GM12878 (cell line): ENCODE data around the gene HPSE2. TPM values are rescaled to one million over a fixed set of nuclear protein-coding genes. Genes with fewer than 3 reads are reported as not detected.

ENCODE experiments used
- ATAC-seq: fragments of 200-7000 bp; cut with Tn5 transposase; 3 replicates; pipeline ENCODE4 v1.9.1; 2020; ENCODE audit warnings: mild to moderate bottlenecking, moderate library complexity
- BruUV-seq: library from RNA; stranded (reverse); fragments of 400-500 nt; replicated peaks from 2 replicates; lab custom pipeline; 2021; lab: Mats Ljungman, UMichigan
- CTCF ChIA-PET: fragments of 300-600 bp; sonication (Branson Sonifier 250); formaldehyde crosslinking; extraction: SDS; loops from one replicate; lab custom pipeline; 2021; ENCODE audit warnings: inconsistent platforms; lab: Yijun Ruan, JAX
- POLR2A ChIA-PET: fragments of 350-600 bp; formaldehyde crosslinking; extraction: SDS; loops from one replicate; lab custom pipeline; 2021; ENCODE audit warnings: inconsistent platforms; lab: Charles Lee
- RAD21 ChIA-PET: fragments of 300-600 bp; sonication (Branson Sonifier 250); formaldehyde crosslinking; loops from one replicate; lab custom pipeline; 2023; ENCODE audit warnings: antibody characterized with exemption; ENCODE audit not compliant: unreplicated experiment; lab: Charles Lee
- SMC1A ChIA-PET: fragments of 300-600 bp; sonication (Branson Sonifier 250); formaldehyde crosslinking; loops from one replicate; lab custom pipeline; 2023; ENCODE audit not compliant: unreplicated experiment, uncharacterized antibody; lab: Charles Lee
- DNase-seq: peaks from one replicate; pipeline ENCODE4 v3.0.0-alpha.2; 2011; ENCODE audit warnings: low read depth, low spot score
- FAIRE-seq: peaks from 3 replicates; lab custom pipeline; 2011; peaks lifted over from hg19 to GRCh38; lab: Jason Lieb, UNC
- H2AFZ ChIP-seq: 2 replicates; pipeline ENCODE4 v1.6.0; 2011; ENCODE audit warnings: low read depth, low read length, control low read depth; ENCODE audit not compliant: control insufficient read depth
- H3K27ac ChIP-seq: 2 replicates; pipeline ENCODE4 v1.5.1; 2011; ENCODE audit warnings: control low read depth; ENCODE audit not compliant: control insufficient read depth, insufficient read depth
- H3K27me3 ChIP-seq, 2 experiments: replicated peaks in 1 of 2; 2 replicates each; pipeline versions ENCODE4 v1.6.0 to v1.6.1; 2011; ENCODE audit warnings: low read length in 1 of 2; ENCODE audit not compliant: control insufficient read depth in 2 of 2, insufficient read depth in 2 of 2
- H3K36me3 ChIP-seq, 2 experiments: 2 replicates each; pipeline ENCODE4 v1.5.1; 2011; ENCODE audit warnings: low read length in 1 of 2; ENCODE audit not compliant: control insufficient read depth in 2 of 2, insufficient read depth in 2 of 2
- H3K4me1 ChIP-seq: 2 replicates; pipeline ENCODE4 v1.6.1; 2011; ENCODE audit warnings: mild to moderate bottlenecking, low read length, moderate library complexity, mixed read lengths; ENCODE audit not compliant: control insufficient read depth, insufficient read depth
- H3K4me2 ChIP-seq: 2 replicates; pipeline ENCODE4 v1.6.0; 2011; ENCODE audit warnings: control low read depth; ENCODE audit not compliant: control insufficient read depth, insufficient read depth
- H3K4me3 ChIP-seq: fragments of 200-600 bp; sonication (generic); 2 replicates; pipeline ENCODE4 v1.5.1; 2016
- H3K79me2 ChIP-seq: 2 replicates; pipeline ENCODE4 v1.6.0; 2011; ENCODE audit warnings: low read length; ENCODE audit not compliant: control insufficient read depth, insufficient read depth
- H3K9ac ChIP-seq: 2 replicates; pipeline ENCODE4 v1.8.0; 2011; ENCODE audit warnings: low read length, control low read depth, mixed read lengths; ENCODE audit not compliant: control insufficient read depth, insufficient read depth
- H3K9me3 ChIP-seq: replicated peaks from 3 replicates; pipeline ENCODE4 v1.5.1; 2011; ENCODE audit warnings: mild to moderate bottlenecking, low read length; ENCODE audit not compliant: control insufficient read depth, insufficient read depth
- H4K20me1 ChIP-seq: 2 replicates; pipeline ENCODE4 v1.6.0; 2011; ENCODE audit not compliant: control insufficient read depth, insufficient read depth
- ATF2 ChIP-seq: IDR thresholded peaks from 2 replicates; pipeline ENCODE4 v1.6.1; 2012; ENCODE audit warnings: low read length, inconsistent platforms
- ATF3 ChIP-seq: IDR thresholded peaks from 2 replicates; pipeline ENCODE4 v1.6.1; 2011; ENCODE audit warnings: low read depth, mild to moderate bottlenecking, low read length, moderate library complexity, borderline replicate concordance; ENCODE audit errors: extremely low read depth
- EGR1 ChIP-seq, 2 experiments: IDR thresholded peaks; 1 replicate in 1 of 2; 2 replicates in 1 of 2; pipeline ENCODE4 v1.6.1; 2011 to 2012; ENCODE audit warnings: low read depth in 2 of 2, low read length in 2 of 2, borderline replicate concordance in 1 of 2, mild to moderate bottlenecking in 1 of 2, moderate library complexity in 1 of 2
- ESRRA ChIP-seq: IDR thresholded peaks from 2 replicates; pipeline ENCODE4 v1.6.1; 2012; ENCODE audit warnings: mild to moderate bottlenecking, low read length, improper control_type of control experiment
- FOXK2 ChIP-seq: fragments of 450-650 bp; IDR thresholded peaks from 2 replicates; pipeline ENCODE4 v1.6.1; 2017; ENCODE audit warnings: mild to moderate bottlenecking, moderate library complexity
- JUND ChIP-seq: IDR thresholded peaks from 2 replicates; pipeline ENCODE4 v1.6.1; 2012; ENCODE audit warnings: low read depth, mild to moderate bottlenecking, low read length, improper control_type of control experiment, moderate library complexity
- KAT2A ChIP-seq: conservative IDR thresholded peaks from 2 replicates; pipeline ENCODE4 v1.6.1; 2011; ENCODE audit warnings: low read depth, low read length; ENCODE audit not compliant: control insufficient read depth
- PRDM15 ChIP-seq: fragments of 450-650 bp; formaldehyde crosslinking; IDR thresholded peaks from 2 replicates; pipeline ENCODE4 v1.4.0; 2020; ENCODE audit warnings: mild to moderate bottlenecking, moderate library complexity
- RAD21 ChIP-seq: IDR thresholded peaks from 2 replicates; pipeline ENCODE4 v1.6.1; 2011; ENCODE audit warnings: mild to moderate bottlenecking, low read depth, low read length, moderate library complexity; ENCODE audit not compliant: insufficient read depth
- REST ChIP-seq: IDR thresholded peaks from 2 replicates; pipeline ENCODE4 v1.6.1; 2012; ENCODE audit warnings: mild to moderate bottlenecking, low read depth, low read length
- SPI1 ChIP-seq: IDR thresholded peaks from 2 replicates; pipeline ENCODE4 v1.6.1; 2011; ENCODE audit warnings: low read depth, mild to moderate bottlenecking, low read length, moderate library complexity, borderline replicate concordance; ENCODE audit not compliant: insufficient read depth
- TAF1 ChIP-seq: IDR thresholded peaks from 2 replicates; pipeline ENCODE4 v1.6.1; 2011; ENCODE audit warnings: mild to moderate bottlenecking, low read depth, low read length, borderline replicate concordance
- ZNF274 ChIP-seq: IDR thresholded peaks from one replicate; pipeline ENCODE4 v1.8.0; 2011; ENCODE audit not compliant: insufficient read length, insufficient read depth
- ZNF622 ChIP-seq: fragments of 450-650 bp; IDR thresholded peaks from 2 replicates; pipeline ENCODE4 v1.6.1; 2017; ENCODE audit warnings: mild to moderate bottlenecking, inconsistent platforms
- WGBS: methylation state at CpG from one replicate; pipeline ENCODE4 v1.1.6; 2016; ENCODE audit warnings: low lambda C conversion rate; ENCODE audit not compliant: insufficient replicate concordance, insufficient coverage; ENCODE audit errors: missing lambda C conversion rate; 5-methylcytosine and 5-hydroxymethylcytosine counted together
- in situ Hi-C: fragments of 300-500 bp; cut with MboI; formaldehyde crosslinking; loops from 9 replicates; pipeline ENCODE4 v1.14.3; 2018; ENCODE audit warnings: mixed read lengths
- intact Hi-C: fragments of 100-400 bp; cut with micrococcal nuclease; formaldehyde crosslinking; loops from one replicate; pipeline ENCODE4 v1.14.2; 2022; ENCODE audit not compliant: unreplicated experiment
- polyA plus RNA-seq, 11 experiments: library from polyadenylated mRNA; depleted of rRNA in 4 of 11; unstranded in 6 of 11; stranded (reverse) in 5 of 11; fragments of >200 nt; fragmentation: Nextera tagmentation in 4 of 11; fragmentation: Illumina TruSeq in 1 of 11; extraction: Ambion mirVana in 4 of 11; extraction: Trizol in 1 of 11; gene quantifications; 1 replicate in 1 of 11; 2 replicates in 10 of 11; pipeline versions ENCODE4 v1.2.1 to v1.2.3, GENCODE V29; 2011 to 2016; ENCODE audit warnings: inconsistent platforms in 2 of 11, missing spikeins in 2 of 11, low read depth in 1 of 11
- total RNA-seq, 4 experiments: library from RNA; depleted of rRNA in 3 of 4; stranded (reverse); fragments of >200 nt in 3 of 4; fragmentation: Illumina TruSeq in 1 of 4; extraction: Trizol in 1 of 4; gene quantifications; 2 replicates each; pipeline versions ENCODE4 v1.2.1 to v1.2.3, GENCODE V29; 2013 to 2021

Gene HPSE2
- total and polyA plus RNA-seq, 10 of the 15 experiments (the other 5 are each of a cell fraction or from before 2014, with no cell fraction given): 0.06 TPM; not detected in 9

GRCh38 chr10:98572594-98572993, 663.1 kb downstream of the HPSE2 start:
- DNase-seq: no peak
- no peaks in the 10 kb centered on the region for H3K79me2 ChIP-seq
- no peaks in the 10 kb centered on the region for H3K9me3 ChIP-seq
- no peak for FAIRE-seq
- in situ Hi-C loops: no loop called here
- WGBS: 12% methylated on average over 5 of the region's 5 CpGs
- H3K27ac ChIP-seq: no peak overlapping the region
- ATAC-seq: no peak
- H3K27me3 ChIP-seq: no peaks in the 10 kb centered on the region
- no peak overlapping the region for H2AFZ ChIP-seq
- BruUV-seq: no TSS peak
- ChIA-PET POLR2A (no interaction called here), RAD21 (no interaction called here), SMC1A (no interaction called here), CTCF (no interaction called here)
- no peak overlapping the region for H3K4me2 ChIP-seq
- H3K36me3 ChIP-seq: no peaks in the 10 kb centered on the region
- TF ChIP-seq EGR1 (IDR thresholded peaks at IDR 0.05; ENCODE audit: borderline replicate concordance in 1 of 2, low read depth in 2 of 2, low read length in 2 of 2) (no peak), RAD21 (no peak), TAF1 (no peak), ZNF622 (no peak), ATF2 (no peak), JUND (no peak), FOXK2 (no peak), ZNF274 (no peak), PRDM15 (CRISPR knock-in tag) (no peak), ESRRA (no peak), KAT2A (no peak), REST (no peak), SPI1 (no peak), ATF3 (no peak)
- H4K20me1 ChIP-seq: no peaks in the 10 kb centered on the region
- intact Hi-C loops: no loop called here
- H3K4me3 ChIP-seq: no peak overlapping the region
- H3K9ac ChIP-seq: no peak overlapping the region
- no peaks in the 10 kb centered on the region for H3K4me1 ChIP-seq
